Neural progenitor cell (in vitro differentiated cells): Measurements from ENCODE around the gene C2CD2L. TPM values are rescaled to one million over a fixed set of nuclear protein-coding genes. Genes with fewer than 3 reads are reported as not detected.
A peak's percentile ranks its signal among the peaks of the same experiment; 100 is the strongest.
"Not testable (repeated sequence)": the region's sequence is repeated elsewhere in the genome, so short reads cannot be mapped to it uniquely, and the experiment has no call there.

Source experiments
- DNase-seq: peaks from one replicate; pipeline ENCODE4 v3.0.0-alpha.2; 2016; ENCODE audit warnings: low spot score
- H2AFZ ChIP-seq: fragments of 200-600 bp; sonication (generic); replicated peaks from 2 replicates; pipeline ENCODE4 v1.6.1; 2016; ENCODE audit warnings: antibody characterized with exemption
- H3F3A ChIP-seq: fragments of 200-600 bp; sonication (generic); 2 replicates; pipeline ENCODE4 v1.6.1; 2016; ENCODE audit warnings: antibody characterized with exemption, low read depth
- H3K27ac ChIP-seq: fragments of 200-600 bp; sonication (generic); 2 replicates; pipeline ENCODE4 v1.5.1; 2016; ENCODE audit warnings: mild to moderate bottlenecking
- H3K27me3 ChIP-seq: fragments of 200-600 bp; sonication (generic); 2 replicates; pipeline ENCODE4 v1.6.1; 2016; ENCODE audit warnings: mild to moderate bottlenecking, moderate library complexity
- H3K36me3 ChIP-seq: fragments of 200-600 bp; sonication (generic); 2 replicates; pipeline ENCODE4 v1.5.1; 2016
- H3K4me1 ChIP-seq: fragments of 200-600 bp; sonication (generic); 2 replicates; pipeline ENCODE4 v1.6.1; 2016; ENCODE audit warnings: mixed run types
- H3K4me2 ChIP-seq: fragments of 200-600 bp; sonication (generic); 2 replicates; pipeline ENCODE4 v1.6.1; 2016
- H3K4me3 ChIP-seq: fragments of 200-600 bp; sonication (generic); 2 replicates; pipeline ENCODE4 v1.5.1; 2016
- H3K79me2 ChIP-seq: fragments of 200-600 bp; sonication (generic); 2 replicates; pipeline ENCODE4 v1.6.1; 2016; ENCODE audit warnings: low read depth
- H3K9ac ChIP-seq: fragments of 200-600 bp; sonication (generic); 2 replicates; pipeline ENCODE4 v1.6.1; 2016
- H3K9me3 ChIP-seq: fragments of 200-600 bp; sonication (generic); 2 replicates; pipeline ENCODE4 v1.5.1; 2016; ENCODE audit warnings: low read depth
- H4K20me1 ChIP-seq: fragments of 200-600 bp; sonication (generic); 2 replicates; pipeline ENCODE4 v1.6.1; 2016; ENCODE audit warnings: low read depth
- H3K27ac Mint-ChIP-seq: 3 replicates; pipeline ENCODE4 v1.8.0; 2021; ENCODE audit warnings: mixed read lengths
- H3K27me3 Mint-ChIP-seq: 2 replicates; pipeline ENCODE4 v1.8.0; 2022; ENCODE audit warnings: low read depth, mild to moderate bottlenecking, inconsistent platforms, moderate library complexity, mixed read lengths; ENCODE audit not compliant: insufficient read depth
- H3K36me3 Mint-ChIP-seq: 3 replicates; pipeline ENCODE4 v1.8.0; 2021; ENCODE audit warnings: mixed read lengths
- H3K4me1 Mint-ChIP-seq: 3 replicates; pipeline ENCODE4 v1.8.0; 2021; ENCODE audit warnings: mixed read lengths
- H3K4me3 Mint-ChIP-seq: 3 replicates; pipeline ENCODE4 v1.8.0; 2021; ENCODE audit warnings: mild to moderate bottlenecking, moderate library complexity, mixed read lengths
- H3K9me3 Mint-ChIP-seq: 3 replicates; pipeline ENCODE4 v1.8.0; 2020; ENCODE audit warnings: mixed read lengths
- CTCF ChIP-seq: fragments of 200-600 bp; sonication (generic); IDR thresholded peaks from 2 replicates; pipeline ENCODE4 v1.5.1; 2017; ENCODE audit warnings: antibody characterized with exemption, mild to moderate bottlenecking
- EZH2 ChIP-seq: fragments of 200-600 bp; sonication (generic); IDR thresholded peaks from 2 replicates; pipeline ENCODE4 v1.6.1; 2017; ENCODE audit warnings: antibody characterized with exemption, mild to moderate bottlenecking, moderate library complexity
- EZH2phosphoT487 ChIP-seq: fragments of 200-600 bp; sonication (generic); IDR thresholded peaks from 2 replicates; pipeline ENCODE4 v1.6.1; 2017; ENCODE audit warnings: antibody characterized with exemption
- total RNA-seq: library from RNA; depleted of rRNA; stranded (reverse); fragments of >200 nt; gene quantifications from 2 replicates; pipeline ENCODE4 v1.2.3, GENCODE V29; 2015; ENCODE audit warnings: low replicate concordance

The C2CD2L gene
- total RNA-seq, 1 donor from 2014 or later: 1.5 TPM

GRCh38 chr11:119100246-119100970 lies 6.7 kb upstream of the C2CD2L start:
- Mint-ChIP-seq H3K27me3 (peaks cover 7% of the 10 kb centered on the region), H3K27ac (no peak overlapping the region), H3K9me3 (no peaks in the 10 kb centered on the region), H3K4me3 (peak overlapping the region; percentile 93), H3K36me3 (peaks cover 22% of the 10 kb centered on the region), H3K4me1 (peaks cover 43% of the 10 kb centered on the region)
- peaks cover 33% of the 10 kb centered on the region for H3K79me2 ChIP-seq
- H3K4me3 ChIP-seq: peak overlapping the region; percentile 89
- DNase-seq: peak; percentile 55
- no peaks in the 10 kb centered on the region for H3K36me3 ChIP-seq
- TF ChIP-seq EZH2: no peak
- TF ChIP-seq CTCF: peak; percentile 59
- TF ChIP-seq EZH2phosphoT487: no peak
- no peak overlapping the region for H2AFZ ChIP-seq
- H3K27ac ChIP-seq: no peak overlapping the region
- peaks cover 9% of the 10 kb centered on the region for H3K4me1 ChIP-seq
- peak overlapping the region; percentile 99 for H3K4me2 ChIP-seq
- no peaks in the 10 kb centered on the region for H3K27me3 ChIP-seq
- peaks cover 44% of the 10 kb centered on the region for H3F3A ChIP-seq
- no peaks in the 10 kb centered on the region for H4K20me1 ChIP-seq
- H3K9me3 ChIP-seq: no peaks in the 10 kb centered on the region
- H3K9ac ChIP-seq: peak overlapping the region; percentile 85

DNA sequence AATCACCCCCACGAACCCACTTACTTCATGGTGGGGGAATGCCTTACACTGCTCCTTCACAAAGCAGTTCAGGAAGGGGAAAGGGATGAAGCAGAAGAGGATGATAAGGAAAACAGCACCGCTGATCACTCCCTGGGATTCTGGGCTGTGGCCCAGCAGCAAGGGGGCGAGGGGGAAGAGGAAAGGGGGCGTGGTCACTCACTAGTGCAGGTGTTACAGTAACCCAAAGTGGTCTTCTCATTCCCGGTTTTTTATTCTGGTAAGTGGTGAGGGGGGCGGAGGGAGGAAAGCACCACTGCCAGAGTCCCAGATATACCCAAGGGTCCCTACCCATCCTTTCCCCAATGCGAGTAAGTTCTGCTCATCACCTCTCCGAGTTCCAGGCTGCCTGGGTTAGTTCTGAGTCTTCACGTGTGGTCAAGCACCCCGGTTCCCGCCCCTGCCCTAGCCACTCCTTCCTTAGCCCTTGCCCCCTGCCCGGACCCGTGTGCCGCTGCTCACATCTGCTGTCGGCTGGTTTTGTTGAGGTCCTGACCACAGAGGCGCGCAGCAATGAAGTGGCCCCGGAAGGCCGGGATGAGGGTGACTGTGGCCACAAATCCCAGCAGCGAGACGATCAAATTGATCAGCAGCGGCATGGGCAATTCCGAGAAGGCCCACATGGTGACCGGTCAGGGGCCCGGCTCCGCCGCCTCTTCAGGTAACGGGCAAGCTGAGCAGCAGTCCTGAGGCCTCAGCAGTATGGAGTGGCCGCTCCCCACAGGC lies 6.0 kb upstream of the C2CD2L start:
- H3K27ac Mint-ChIP-seq: peak overlapping the region; percentile 99
- H3K4me3 Mint-ChIP-seq: peak overlapping the region; percentile 93
- Histone ChIP-seq H3K27me3 (no peaks in the 10 kb centered on the region), H3K4me1 (peaks cover 9% of the 10 kb centered on the region), H3K4me2 (peak overlapping the region; percentile 99), H3F3A (peaks cover 42% of the 10 kb centered on the region), H3K36me3 (no peaks in the 10 kb centered on the region), H3K79me2 (peaks cover 29% of the 10 kb centered on the region), H3K4me3 (peak overlapping the region; percentile 89), H3K9me3 (no peaks in the 10 kb centered on the region), H3K9ac (peak overlapping the region; percentile 85), H2AFZ (peak overlapping the region; percentile 98), H3K27ac (peak overlapping the region; percentile 97), H4K20me1 (no peaks in the 10 kb centered on the region)
- H3K9me3 Mint-ChIP-seq: no peaks in the 10 kb centered on the region
- H3K36me3 Mint-ChIP-seq: peaks cover 22% of the 10 kb centered on the region
- H3K4me1 Mint-ChIP-seq: peaks cover 39% of the 10 kb centered on the region
- peaks cover 3% of the 10 kb centered on the region for H3K27me3 Mint-ChIP-seq
- TF ChIP-seq EZH2phosphoT487 (no peak), CTCF (peak; percentile 25)
- peak; percentile 48 for DNase-seq

GRCh38 chr11:119101759-119102423 lies 5.3 kb upstream of the C2CD2L start, which contains the start of gene DPAGT1:
TSS of gene DPAGT1 (minus strand) at chr11:119101853. CDS start at chr11:119101655, 198 bp downstream.
- peak within 1 kb of the TSS; percentile 97 for H3K27ac ChIP-seq
- no peaks in the 10 kb centered on the region for H3K27me3 ChIP-seq
- no peaks in the 10 kb centered on the region for H3K36me3 ChIP-seq
- peaks cover 18% of the 10 kb centered on the region for H3K36me3 Mint-ChIP-seq
- H3K27ac Mint-ChIP-seq: peak within 1 kb of the TSS; percentile 99
- H2AFZ ChIP-seq: peak within 1 kb of the TSS; percentile 98
- DNase-seq: peak; percentile 96
- no peaks in the 10 kb centered on the region for H3K9me3 ChIP-seq
- H3K27me3 Mint-ChIP-seq: peaks cover 2% of the 10 kb centered on the region
- H3K4me3 ChIP-seq: peak within 1 kb of the TSS; percentile 89
- H3K9me3 Mint-ChIP-seq: no peaks in the 10 kb centered on the region
- peaks cover 42% of the 10 kb centered on the region for H3K4me1 Mint-ChIP-seq
- no peaks in the 10 kb centered on the region for H4K20me1 ChIP-seq
- H3K4me1 ChIP-seq: peaks cover 9% of the 10 kb centered on the region
- H3K4me2 ChIP-seq: peak within 1 kb of the TSS; percentile 99
- H3F3A ChIP-seq: peaks cover 40% of the 10 kb centered on the region
- H3K9ac ChIP-seq: peak within 1 kb of the TSS; percentile 85
- peak within 1 kb of the TSS; percentile 93 for H3K4me3 Mint-ChIP-seq
- H3K79me2 ChIP-seq: peaks cover 29% of the 10 kb centered on the region
- no peak for TF ChIP-seq EZH2
- TF ChIP-seq CTCF: no peak
- TF ChIP-seq EZH2phosphoT487: no peak

GRCh38 chr11:119103161-119103664 lies 3.9 kb upstream of the C2CD2L start:
- H3K4me3 Mint-ChIP-seq: peak overlapping the region; percentile 93
- peak overlapping the region; percentile 60 for H3K27ac Mint-ChIP-seq
- Histone ChIP-seq H3K4me1 (peaks cover 14% of the 10 kb centered on the region), H3K4me3 (peak overlapping the region; percentile 89), H3F3A (peaks cover 50% of the 10 kb centered on the region), H3K27ac (peak overlapping the region; percentile 97), H3K4me2 (peak overlapping the region; percentile 99), H3K79me2 (peaks cover 33% of the 10 kb centered on the region)
- H3K36me3 ChIP-seq, H3K9me3 ChIP-seq, H3K9ac ChIP-seq, DNase-seq, H4K20me1 ChIP-seq, H3K27me3 Mint-ChIP-seq, H3K36me3 Mint-ChIP-seq, H3K27me3 ChIP-seq, H3K9me3 Mint-ChIP-seq, H2AFZ ChIP-seq: not testable (repeated sequence)
- H3K4me1 Mint-ChIP-seq: peaks cover 46% of the 10 kb centered on the region
